Glutamatergic neuron (in vitro differentiated cells): ENCODE measurements around the gene MVB12B. TPM values are rescaled to one million over a fixed set of nuclear protein-coding genes. Genes with fewer than 3 reads are reported as not detected.

Experiments used
- DNase-seq: peaks from one replicate; pipeline ENCODE4 v3.0.0; 2022
- H3K27ac Mint-ChIP-seq: one replicate; pipeline ENCODE4 v1.8.0; 2020; ENCODE audit warnings: mild to moderate bottlenecking, mixed read lengths, inconsistent platforms; ENCODE audit not compliant: unreplicated experiment
- H3K27me3 Mint-ChIP-seq: one replicate; pipeline ENCODE4 v1.8.0; 2020; ENCODE audit warnings: mild to moderate bottlenecking, moderate library complexity, mixed read lengths, inconsistent platforms; ENCODE audit not compliant: unreplicated experiment
- H3K36me3 Mint-ChIP-seq: one replicate; pipeline ENCODE4 v1.8.0; 2020; ENCODE audit warnings: mild to moderate bottlenecking, mixed read lengths, inconsistent platforms; ENCODE audit not compliant: unreplicated experiment
- H3K4me1 Mint-ChIP-seq: one replicate; pipeline ENCODE4 v1.8.0; 2020; ENCODE audit warnings: mild to moderate bottlenecking, low read depth, mixed read lengths, inconsistent platforms; ENCODE audit not compliant: unreplicated experiment
- H3K4me3 Mint-ChIP-seq: one replicate; pipeline ENCODE4 v1.8.0; 2020; ENCODE audit warnings: mild to moderate bottlenecking, mixed read lengths, inconsistent platforms; ENCODE audit not compliant: unreplicated experiment
- H3K9me3 Mint-ChIP-seq: one replicate; pipeline ENCODE4 v1.8.0; 2020; ENCODE audit warnings: mild to moderate bottlenecking, moderate library complexity, mixed read lengths, inconsistent platforms; ENCODE audit not compliant: unreplicated experiment
- total RNA-seq: library from RNA; stranded (reverse); fragmentation: NEBNext Ultra II Directional; extraction: Animal tissue kit (Norgen Biotek cat#: 25700); gene quantifications from one replicate; pipeline ENCODE4 v1.2.1, GENCODE V29; 2021; ENCODE audit not compliant: unreplicated experiment
- TF ChIP-seq, protein P1 (sequence below): fragments of 200-600 bp; sonication (generic); IDR thresholded peaks from one replicate; pipeline ENCODE4 v1.5.0; 2021; ENCODE audit not compliant: partially characterized antibody, unreplicated experiment

Gene MVB12B
- total RNA-seq, 1 donor from 2014 or later, result 41.1 TPM

DNA sequence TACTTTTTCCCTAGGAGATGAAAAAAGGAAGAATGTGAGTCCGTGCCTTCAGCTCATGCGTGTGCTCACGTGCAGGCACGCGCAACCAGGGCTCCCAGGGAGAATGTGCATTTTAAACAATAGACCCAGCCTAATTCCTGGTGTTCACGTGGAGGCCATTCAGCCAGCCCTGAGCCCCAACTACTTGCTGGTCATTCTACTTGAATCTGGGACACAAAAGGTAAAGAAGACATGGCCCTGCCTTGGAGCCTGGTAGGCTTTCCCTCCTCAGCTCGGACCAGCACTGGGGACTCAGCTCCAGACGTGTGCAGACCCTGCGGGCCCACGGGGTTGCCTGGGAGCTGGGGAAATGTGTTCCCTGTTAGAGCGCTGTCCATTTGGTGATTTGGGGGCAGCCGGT, 125.5 kb downstream of the MVB12B start:
- Mint-ChIP-seq H3K4me3 (peak overlapping the region; percentile 49), H3K9me3 (peaks cover 9% of the 10 kb centered on the region), H3K36me3 (no peaks in the 10 kb centered on the region), H3K27ac (peak overlapping the region; percentile 14), H3K27me3 (peaks cover 9% of the 10 kb centered on the region), H3K4me1 (peaks cover 56% of the 10 kb centered on the region)
- no peak for DNase-seq
- TF ChIP-seq, protein P1, sequence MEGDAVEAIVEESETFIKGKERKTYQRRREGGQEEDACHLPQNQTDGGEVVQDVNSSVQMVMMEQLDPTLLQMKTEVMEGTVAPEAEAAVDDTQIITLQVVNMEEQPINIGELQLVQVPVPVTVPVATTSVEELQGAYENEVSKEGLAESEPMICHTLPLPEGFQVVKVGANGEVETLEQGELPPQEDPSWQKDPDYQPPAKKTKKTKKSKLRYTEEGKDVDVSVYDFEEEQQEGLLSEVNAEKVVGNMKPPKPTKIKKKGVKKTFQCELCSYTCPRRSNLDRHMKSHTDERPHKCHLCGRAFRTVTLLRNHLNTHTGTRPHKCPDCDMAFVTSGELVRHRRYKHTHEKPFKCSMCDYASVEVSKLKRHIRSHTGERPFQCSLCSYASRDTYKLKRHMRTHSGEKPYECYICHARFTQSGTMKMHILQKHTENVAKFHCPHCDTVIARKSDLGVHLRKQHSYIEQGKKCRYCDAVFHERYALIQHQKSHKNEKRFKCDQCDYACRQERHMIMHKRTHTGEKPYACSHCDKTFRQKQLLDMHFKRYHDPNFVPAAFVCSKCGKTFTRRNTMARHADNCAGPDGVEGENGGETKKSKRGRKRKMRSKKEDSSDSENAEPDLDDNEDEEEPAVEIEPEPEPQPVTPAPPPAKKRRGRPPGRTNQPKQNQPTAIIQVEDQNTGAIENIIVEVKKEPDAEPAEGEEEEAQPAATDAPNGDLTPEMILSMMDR, result no peak

- peaks cover 7% of the 10 kb centered on the region for H3K9me3 Mint-ChIP-seq
- H3K36me3 Mint-ChIP-seq, result no peaks in the 10 kb centered on the region
- no peak overlapping the region for H3K4me3 Mint-ChIP-seq
- peaks cover 9% of the 10 kb centered on the region for H3K27me3 Mint-ChIP-seq
- H3K27ac Mint-ChIP-seq, result peak overlapping the region; percentile 62
- TF ChIP-seq, protein P1, result no peak
- no peak for DNase-seq
- H3K4me1 Mint-ChIP-seq, result peaks cover 50% of the 10 kb centered on the region
These were observed 126.7 kb downstream of the MVB12B start for GRCh38 chr9:126453156-126453963.

GRCh38 chr9:126454215-126454614, 127.6 kb downstream of the MVB12B start:
- no peak for DNase-seq
- Mint-ChIP-seq H3K27ac (peak overlapping the region; percentile 16), H3K36me3 (no peaks in the 10 kb centered on the region), H3K9me3 (peaks cover 7% of the 10 kb centered on the region), H3K4me3 (peak overlapping the region; percentile 17), H3K27me3 (peaks cover 7% of the 10 kb centered on the region), H3K4me1 (peaks cover 45% of the 10 kb centered on the region)
- TF ChIP-seq, protein P1, result no peak

DNA sequence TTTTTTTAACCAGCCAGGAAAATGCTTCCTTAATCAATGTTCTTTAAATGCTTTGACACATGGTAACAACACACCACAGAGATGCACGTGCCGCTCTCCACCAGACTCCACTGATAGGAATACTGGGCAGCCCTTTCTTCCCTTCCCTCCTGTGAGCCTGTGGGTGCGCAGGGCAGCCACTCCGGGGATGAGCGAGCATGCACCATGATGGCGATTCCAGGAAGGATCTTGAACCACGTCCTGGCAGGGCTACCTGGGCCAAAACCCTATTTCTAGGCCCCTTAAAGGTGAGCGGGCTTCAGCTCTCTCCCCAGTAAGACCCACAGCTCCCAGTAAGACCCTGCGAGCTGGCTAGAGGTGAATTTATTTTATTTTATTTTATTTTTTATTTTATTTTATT, 128.2 kb downstream of the MVB12B start:
- no peak overlapping the region for H3K27ac Mint-ChIP-seq
- DNase-seq, result no peak

More for the DNA sequence above, 128.2 kb downstream of the MVB12B start:
- Mint-ChIP-seq H3K36me3 (no peaks in the 10 kb centered on the region), H3K4me1 (peaks cover 44% of the 10 kb centered on the region), H3K4me3 (no peak overlapping the region), H3K27me3 (peaks cover 2% of the 10 kb centered on the region), H3K9me3 (peaks cover 5% of the 10 kb centered on the region)
- TF ChIP-seq, protein P1, result no peak
